Measurements from ENCODE around the gene CALU. TPM values are rescaled to one million over a fixed set of nuclear protein-coding genes. Genes with fewer than 3 reads are reported as not detected.

CALU gene
- total RNA-seq, 2 donors from 2014 or later: 36.3 to 45.8 TPM

DNA sequence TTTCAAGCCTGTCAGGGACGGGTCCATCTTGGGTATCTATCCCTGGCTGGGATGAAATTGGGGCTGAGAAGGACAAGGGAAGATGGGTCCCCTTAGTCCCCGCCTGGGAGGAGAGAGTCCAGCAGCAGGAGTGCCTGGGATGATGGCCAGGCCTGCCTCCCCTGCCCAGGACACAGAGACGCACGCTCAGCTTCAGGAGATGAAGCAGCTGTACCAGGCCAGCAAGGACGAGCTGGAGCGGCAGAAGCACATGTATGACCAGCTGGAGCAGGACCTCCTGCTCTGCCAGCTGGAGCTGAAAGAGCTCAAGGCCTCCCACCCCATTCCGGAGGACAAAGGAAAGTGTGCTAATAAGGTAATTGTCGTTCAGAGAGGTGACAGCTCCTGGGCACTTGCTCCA is 68.0 kb downstream of the CALU start:
- no peaks in the 10 kb centered on the region for H3K36me3 ChIP-seq (replicated peaks in 1 of 2; ENCODE audit: insufficient read depth in 1 of 2, low read depth in 2 of 2)
- 51 to 76% methylated on average over 5 to 8 of the region's 8 CpGs for WGBS, 2 donors
- DNase-seq: no peak
- no peaks in the 10 kb centered on the region for H3K27me3 ChIP-seq
- no peak overlapping the region for H3K4me3 ChIP-seq
- TF ChIP-seq, protein P1, sequence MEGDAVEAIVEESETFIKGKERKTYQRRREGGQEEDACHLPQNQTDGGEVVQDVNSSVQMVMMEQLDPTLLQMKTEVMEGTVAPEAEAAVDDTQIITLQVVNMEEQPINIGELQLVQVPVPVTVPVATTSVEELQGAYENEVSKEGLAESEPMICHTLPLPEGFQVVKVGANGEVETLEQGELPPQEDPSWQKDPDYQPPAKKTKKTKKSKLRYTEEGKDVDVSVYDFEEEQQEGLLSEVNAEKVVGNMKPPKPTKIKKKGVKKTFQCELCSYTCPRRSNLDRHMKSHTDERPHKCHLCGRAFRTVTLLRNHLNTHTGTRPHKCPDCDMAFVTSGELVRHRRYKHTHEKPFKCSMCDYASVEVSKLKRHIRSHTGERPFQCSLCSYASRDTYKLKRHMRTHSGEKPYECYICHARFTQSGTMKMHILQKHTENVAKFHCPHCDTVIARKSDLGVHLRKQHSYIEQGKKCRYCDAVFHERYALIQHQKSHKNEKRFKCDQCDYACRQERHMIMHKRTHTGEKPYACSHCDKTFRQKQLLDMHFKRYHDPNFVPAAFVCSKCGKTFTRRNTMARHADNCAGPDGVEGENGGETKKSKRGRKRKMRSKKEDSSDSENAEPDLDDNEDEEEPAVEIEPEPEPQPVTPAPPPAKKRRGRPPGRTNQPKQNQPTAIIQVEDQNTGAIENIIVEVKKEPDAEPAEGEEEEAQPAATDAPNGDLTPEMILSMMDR (IDR thresholded peaks at IDR 0.05): no peak
- TF ChIP-seq POLR2A (IDR thresholded peaks at IDR 0.05): no peak
- peaks cover 4% of the 10 kb centered on the region for H3K4me1 ChIP-seq
- no peaks in the 10 kb centered on the region for H3K9me3 ChIP-seq
- no peak overlapping the region for H3K27ac ChIP-seq
- no peak for ATAC-seq
- intact Hi-C loops (cut with DNase I): no loop called here

DNA sequence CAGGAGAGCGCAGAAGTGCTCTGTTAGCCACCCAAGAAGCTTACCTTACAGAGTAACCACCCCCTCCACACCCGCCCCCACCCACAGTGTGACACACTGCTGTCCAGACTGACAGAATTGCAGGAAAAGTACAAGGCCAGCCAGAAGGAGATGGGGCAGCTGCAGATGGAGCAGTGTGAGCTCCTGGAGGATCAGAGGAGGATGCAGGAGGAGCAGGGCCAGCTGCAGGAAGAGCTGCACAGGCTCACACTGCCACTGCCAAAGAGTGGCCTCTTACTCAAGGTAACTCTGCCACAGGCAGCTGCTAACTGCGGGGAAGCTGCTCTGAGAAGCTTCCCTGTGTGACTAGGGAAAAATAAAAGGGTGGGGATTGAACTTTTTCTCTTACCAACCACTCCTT is 70.2 kb downstream of the CALU start:
- WGBS, 2 donors: 77 to 82% methylated on average over 3 of the region's 3 CpGs
- DNase-seq (no peak), ATAC-seq (no peak)
- Histone ChIP-seq H3K4me1 (peaks cover 15% of the 10 kb centered on the region), H3K36me3 (replicated peaks in 1 of 2; ENCODE audit: insufficient read depth in 1 of 2, low read depth in 2 of 2) (no peaks in the 10 kb centered on the region), H3K4me3 (no peak overlapping the region), H3K27ac (no peak overlapping the region), H3K9me3 (no peaks in the 10 kb centered on the region), H3K27me3 (no peaks in the 10 kb centered on the region)
- TF ChIP-seq POLR2A (IDR thresholded peaks at IDR 0.05): no peak
- TF ChIP-seq, protein P1 (IDR thresholded peaks at IDR 0.05): no peak
- intact Hi-C loops (cut with DNase I): no loop called here

DNA sequence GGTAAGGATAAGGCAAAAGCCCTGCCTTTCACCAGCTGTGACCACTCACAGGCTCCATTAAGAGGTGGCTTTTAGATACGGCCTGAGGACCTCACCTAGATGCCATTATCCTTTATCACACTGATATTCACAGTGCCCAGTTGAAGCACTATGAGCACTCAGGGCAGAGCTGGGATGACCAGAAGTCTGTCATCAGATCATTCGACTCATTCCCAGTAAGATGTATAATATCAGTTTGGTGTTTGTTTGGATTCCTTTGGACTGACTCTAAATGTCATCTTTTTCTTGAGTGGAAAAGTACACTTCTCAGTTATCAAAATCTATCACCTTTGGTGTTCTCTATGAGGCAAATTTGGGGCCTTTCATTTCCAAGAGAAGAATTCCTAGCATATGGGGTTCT is 71.3 kb downstream of the CALU start:
- TF ChIP-seq, protein P1 (IDR thresholded peaks at IDR 0.05): no peak
- WGBS, 2 donors: 80 to 91% methylated on average over 2 of the region's 2 CpGs
- Histone ChIP-seq H3K27ac (no peak overlapping the region), H3K36me3 (replicated peaks in 1 of 2; ENCODE audit: insufficient read depth in 1 of 2, low read depth in 2 of 2) (no peaks in the 10 kb centered on the region), H3K4me1 (peaks cover 21% of the 10 kb centered on the region), H3K9me3 (no peaks in the 10 kb centered on the region), H3K27me3 (no peaks in the 10 kb centered on the region), H3K4me3 (no peak overlapping the region)
- ATAC-seq (no peak), DNase-seq (no peak)
- intact Hi-C loops (cut with DNase I): no loop called here

DNA sequence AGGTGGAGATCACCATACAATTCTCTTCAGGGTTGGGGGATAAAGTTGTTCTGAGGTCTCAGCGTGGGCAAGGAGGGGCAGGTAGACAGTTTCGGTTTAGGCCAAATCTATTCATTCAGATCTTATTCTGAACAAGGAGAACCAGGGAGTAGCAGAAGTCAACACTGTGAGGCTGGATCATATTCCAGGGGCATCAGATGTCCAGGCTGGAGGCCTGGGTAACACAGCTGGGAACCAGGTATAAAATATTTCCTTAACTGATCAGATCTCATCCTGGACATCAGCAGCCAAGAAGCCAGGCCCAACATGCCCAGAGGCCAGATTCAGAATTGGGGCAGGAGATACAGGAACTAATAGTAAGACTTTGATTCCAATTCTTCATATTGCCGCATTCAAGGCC is 71.8 kb downstream of the CALU start:
- Histone ChIP-seq H3K4me1 (peaks cover 21% of the 10 kb centered on the region), H3K27me3 (no peaks in the 10 kb centered on the region), H3K27ac (no peak overlapping the region), H3K9me3 (no peaks in the 10 kb centered on the region), H3K4me3 (no peak overlapping the region), H3K36me3 (replicated peaks in 1 of 2; ENCODE audit: insufficient read depth in 1 of 2, low read depth in 2 of 2) (no peaks in the 10 kb centered on the region)
- DNase-seq (no peak), ATAC-seq (no peak)
- TF ChIP-seq POLR2A (IDR thresholded peaks at IDR 0.05): no peak
- TF ChIP-seq, protein P1 (IDR thresholded peaks at IDR 0.05): no peak
- intact Hi-C loops (cut with DNase I): no loop called here
- 85 to 91% methylated on average over 3 of the region's 3 CpGs for WGBS, 2 donors

DNA sequence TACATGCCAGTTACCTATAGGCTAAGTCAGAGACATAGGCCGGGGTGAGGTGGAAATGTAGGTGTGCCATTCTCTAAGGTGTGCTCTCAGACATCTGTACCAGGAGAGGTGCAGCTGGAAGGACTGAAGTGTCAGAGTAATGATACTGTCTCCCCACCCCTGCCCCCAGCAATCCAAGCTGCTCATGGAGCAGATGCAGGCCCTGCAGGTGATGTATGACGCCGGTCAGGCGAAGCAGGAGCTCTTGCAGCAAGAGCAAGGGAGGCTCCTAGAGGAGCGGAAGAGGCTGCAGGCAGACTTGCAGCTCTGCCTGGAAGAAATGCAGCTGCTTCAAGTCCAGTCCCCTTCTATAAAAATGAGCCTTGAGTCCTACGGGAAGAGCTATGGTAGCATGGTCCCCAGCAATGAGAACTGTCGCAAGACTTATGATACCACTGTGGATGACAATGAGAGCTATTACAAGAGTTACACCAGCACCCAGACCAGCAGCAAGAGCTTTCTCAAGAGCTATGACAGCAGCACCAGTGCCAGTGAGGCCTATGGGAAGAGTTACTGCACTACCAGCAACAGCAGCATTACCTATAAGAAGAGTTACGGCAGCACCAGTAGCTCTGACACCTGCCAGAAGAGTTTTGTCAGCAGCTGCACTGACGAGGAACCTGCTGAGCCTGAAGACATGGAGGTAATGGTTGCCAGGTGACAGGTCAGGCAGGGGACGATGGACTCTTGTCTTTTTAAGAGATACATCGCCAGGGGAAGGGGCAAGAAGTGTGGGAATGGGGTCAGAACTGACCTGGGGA is 72.7 kb downstream of the CALU start:
- DNase-seq: no peak
- H3K27me3 ChIP-seq: no peaks in the 10 kb centered on the region
- H3K4me3 ChIP-seq: no peak overlapping the region
- WGBS, 2 donors: 91% methylated on average over 11 of the region's 11 CpGs
- H3K4me1 ChIP-seq: peaks cover 21% of the 10 kb centered on the region
- TF ChIP-seq, protein P1 (IDR thresholded peaks at IDR 0.05): no peak
- TF ChIP-seq POLR2A (IDR thresholded peaks at IDR 0.05): no peak
- no peaks in the 10 kb centered on the region for H3K9me3 ChIP-seq
- H3K27ac ChIP-seq: no peak overlapping the region
- intact Hi-C loops (cut with DNase I): no loop called here
- ATAC-seq: no peak
- H3K36me3 ChIP-seq (replicated peaks in 1 of 2; ENCODE audit: insufficient read depth in 1 of 2, low read depth in 2 of 2): no peaks in the 10 kb centered on the region

Measured in body of pancreas (tissue), 4 donors.